HG02798 (cell line): ENCODE data around the gene CCSER2.
A peak's percentile ranks its signal among the peaks of the same experiment; 100 is the strongest.
"Not testable (repeated sequence)": the region's sequence is repeated elsewhere in the genome, so short reads cannot be mapped to it uniquely, and the experiment has no call there.

Source experiments
- ATAC-seq: cut with Tn5 transposase; IDR thresholded peaks from one replicate; pipeline ENCODE4 v1.9.1; 2021; ENCODE audit warnings: mild to moderate bottlenecking; ENCODE audit not compliant: unreplicated experiment, poor library complexity

The CCSER2 gene

GRCh38 chr10:84373000-84373399 lies 44.6 kb downstream of the CCSER2 start:
- ATAC-seq = no peak

GRCh38 chr10:84374455-84374854 lies 46.1 kb downstream of the CCSER2 start:
- ATAC-seq = no peak

GRCh38 chr10:84375011-84375410 lies 46.6 kb downstream of the CCSER2 start:
- ATAC-seq = peak; percentile 66

GRCh38 chr10:84375881-84376280 lies 47.5 kb downstream of the CCSER2 start:
- ATAC-seq = no peak

- ATAC-seq = no peak
These were observed 59.8 kb downstream of the CCSER2 start for GRCh38 chr10:84388148-84388547.

- ATAC-seq = no peak
These were observed 62.0 kb downstream of the CCSER2 start for GRCh38 chr10:84390364-84390763.

GRCh38 chr10:84391326-84391725 lies 62.9 kb downstream of the CCSER2 start:
- no peak for ATAC-seq

- no peak for ATAC-seq
These were observed 63.8 kb downstream of the CCSER2 start for GRCh38 chr10:84392181-84392580.

- no peak for ATAC-seq
These were observed 67.2 kb downstream of the CCSER2 start for GRCh38 chr10:84395581-84395980.

GRCh38 chr10:84397735-84398144 lies 69.4 kb downstream of the CCSER2 start:
- ATAC-seq = peak; percentile 69

GRCh38 chr10:84398696-84399095 lies 70.3 kb downstream of the CCSER2 start:
- no peak for ATAC-seq

GRCh38 chr10:84401854-84402611 lies 73.6 kb downstream of the CCSER2 start:
- ATAC-seq = no peak

- ATAC-seq = no peak
These were observed 76.4 kb downstream of the CCSER2 start for GRCh38 chr10:84404783-84405182.

- ATAC-seq = no peak
These were observed 77.3 kb downstream of the CCSER2 start for GRCh38 chr10:84405662-84406061.

- no peak for ATAC-seq
These were observed 78.2 kb downstream of the CCSER2 start for GRCh38 chr10:84406561-84406960.

- ATAC-seq = no peak
These were observed 79.1 kb downstream of the CCSER2 start for GRCh38 chr10:84407388-84408049.

- ATAC-seq = no peak
These were observed 84.1 kb downstream of the CCSER2 start for GRCh38 chr10:84412482-84412881.

- ATAC-seq = not testable (repeated sequence)
These were observed 85.7 kb downstream of the CCSER2 start for GRCh38 chr10:84414110-84414509.

GRCh38 chr10:84415539-84416244 lies 87.3 kb downstream of the CCSER2 start:
- no peak for ATAC-seq

- no peak for ATAC-seq
These were observed 87.8 kb downstream of the CCSER2 start for GRCh38 chr10:84416245-84416555.

- no peak for ATAC-seq
These were observed 95.3 kb downstream of the CCSER2 start for GRCh38 chr10:84423719-84424118.
